ENCODE measurements around the gene GLYAT.

Gene GLYAT

GRCh38 chr11:58731819-58732218 lies at the start of gene GLYAT:
Gene GLYAT (minus strand): TSS chr11:58731943. CDS start chr11:58724496, 7,447 bp downstream.
- no peaks in the 10 kb centered on the region for H3K27me3 ChIP-seq (ENCODE audit: control insufficient read depth, insufficient read depth, low read length)
- no peak within 1 kb of the TSS for H3K4me2 ChIP-seq (ENCODE audit: low read length)
- H3K4me3 ChIP-seq (ENCODE audit: low read depth, low read length) = no peak within 1 kb of the TSS
- H3K36me3 ChIP-seq (ENCODE audit: control insufficient read depth, insufficient read depth, low read length) = no peaks in the 10 kb centered on the region
- no peaks in the 10 kb centered on the region for H3K4me1 ChIP-seq
- H3K9ac ChIP-seq = no peak within 1 kb of the TSS
- no peaks in the 10 kb centered on the region for H3K79me2 ChIP-seq
- no peak within 1 kb of the TSS for H2AFZ ChIP-seq
- no peaks in the 10 kb centered on the region for H3K9me3 ChIP-seq (ENCODE audit: control insufficient read depth, low read length)
- no peak for TF ChIP-seq CTCF (IDR thresholded peaks at IDR 0.05)
- H3K27ac ChIP-seq = no peak within 1 kb of the TSS

- H3K9ac ChIP-seq = no peak overlapping the region
- no peaks in the 10 kb centered on the region for H3K4me1 ChIP-seq
- H3K9me3 ChIP-seq (ENCODE audit: control insufficient read depth, low read length) = no peaks in the 10 kb centered on the region
- no peak for TF ChIP-seq CTCF (IDR thresholded peaks at IDR 0.05)
- no peak overlapping the region for H3K4me2 ChIP-seq (ENCODE audit: low read length)
- no peak overlapping the region for H2AFZ ChIP-seq
- no peak overlapping the region for H3K27ac ChIP-seq
- no peaks in the 10 kb centered on the region for H3K79me2 ChIP-seq
- no peak overlapping the region for H3K4me3 ChIP-seq (ENCODE audit: low read depth, low read length)
- no peaks in the 10 kb centered on the region for H3K27me3 ChIP-seq (ENCODE audit: control insufficient read depth, insufficient read depth, low read length)
- no peaks in the 10 kb centered on the region for H3K36me3 ChIP-seq (ENCODE audit: control insufficient read depth, insufficient read depth, low read length)
Measured at GRCh38 chr11:58781345-58781744, 49.6 kb upstream of the GLYAT start.

GRCh38 chr11:58780578-58780977 lies 48.8 kb upstream of the GLYAT start:
- Histone ChIP-seq H3K4me1 (no peaks in the 10 kb centered on the region), H3K27ac (no peak overlapping the region), H3K27me3 (ENCODE audit: control insufficient read depth, insufficient read depth, low read length) (no peaks in the 10 kb centered on the region), H3K79me2 (no peaks in the 10 kb centered on the region), H3K9me3 (ENCODE audit: control insufficient read depth, low read length) (no peaks in the 10 kb centered on the region), H3K9ac (no peak overlapping the region), H2AFZ (no peak overlapping the region), H3K4me3 (ENCODE audit: low read depth, low read length) (no peak overlapping the region), H3K36me3 (ENCODE audit: control insufficient read depth, insufficient read depth, low read length) (no peaks in the 10 kb centered on the region), H3K4me2 (ENCODE audit: low read length) (no peak overlapping the region)
- no peak for TF ChIP-seq CTCF (IDR thresholded peaks at IDR 0.05)

- Histone ChIP-seq H2AFZ (no peak overlapping the region), H3K79me2 (no peaks in the 10 kb centered on the region)
Measured at GRCh38 chr11:58776891-58777710, 45.4 kb upstream of the GLYAT start.

More at GRCh38 chr11:58776891-58777710, 45.4 kb upstream of the GLYAT start:
- Histone ChIP-seq H3K27ac (no peak overlapping the region), H3K27me3 (ENCODE audit: control insufficient read depth, insufficient read depth, low read length) (no peaks in the 10 kb centered on the region), H3K9me3 (ENCODE audit: control insufficient read depth, low read length) (no peaks in the 10 kb centered on the region), H3K4me1 (no peaks in the 10 kb centered on the region), H3K9ac (no peak overlapping the region), H3K36me3 (ENCODE audit: control insufficient read depth, insufficient read depth, low read length) (no peaks in the 10 kb centered on the region), H3K4me3 (ENCODE audit: low read depth, low read length) (no peak overlapping the region), H3K4me2 (ENCODE audit: low read length) (no peak overlapping the region)
- TF ChIP-seq CTCF (IDR thresholded peaks at IDR 0.05) = no peak

All from parathyroid adenoma (tissue), 2 donors.